ENCODE results near the gene ERAL1.
A peak's percentile ranks its signal among the peaks of the same experiment; 100 is the strongest.
"Not testable (repeated sequence)": the region's sequence is repeated elsewhere in the genome, so short reads cannot be mapped to it uniquely, and the experiment has no call there.

ERAL1 gene

DNA sequence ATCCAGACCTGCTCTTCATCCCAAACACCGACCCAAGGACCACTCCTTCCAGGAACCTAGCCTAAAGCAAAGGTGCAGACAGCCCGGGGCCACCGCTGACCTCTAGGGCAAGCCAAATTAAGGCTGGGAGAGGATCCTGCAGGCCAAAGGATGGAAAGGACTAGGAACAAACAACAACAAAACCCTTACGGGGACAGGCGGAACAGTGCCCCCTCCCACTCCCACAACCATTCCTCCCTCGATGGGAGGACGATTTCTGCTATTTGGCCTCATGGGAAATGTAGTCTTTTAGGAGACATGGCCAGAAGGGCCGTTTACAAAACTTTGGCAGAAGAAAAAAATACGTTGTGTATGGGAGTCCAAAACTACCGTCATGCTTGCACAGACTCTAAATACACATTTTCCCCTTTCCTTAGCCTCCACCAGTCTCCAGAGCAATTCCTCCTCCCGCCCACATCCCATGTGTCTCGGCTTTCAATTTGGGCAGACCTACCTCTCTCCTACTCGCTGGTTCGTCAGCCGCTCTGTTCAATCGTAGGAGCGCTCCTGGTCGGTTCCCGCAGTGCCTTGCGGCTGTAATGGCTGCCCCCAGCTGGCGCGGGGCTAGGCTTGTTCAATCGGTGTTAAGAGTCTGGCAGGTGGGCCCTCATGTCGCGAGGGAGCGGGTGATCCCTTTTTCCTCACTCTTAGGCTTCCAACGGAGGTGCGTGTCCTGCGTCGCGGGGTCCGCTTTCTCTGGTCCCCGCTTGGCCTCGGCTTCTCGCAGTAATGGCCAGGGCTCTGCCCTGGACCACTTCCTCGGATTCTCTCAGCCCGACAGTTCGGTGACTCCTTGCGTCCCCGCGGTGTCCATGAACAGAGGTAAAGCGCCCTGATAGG lies at the start of gene ERAL1:
ERAL1 (plus strand) TSS at position 560 of the 879 bp plus-strand sequence; CDS start at position 579, 19 bp downstream.
- peak; percentile 89 for DNase-seq

DNA sequence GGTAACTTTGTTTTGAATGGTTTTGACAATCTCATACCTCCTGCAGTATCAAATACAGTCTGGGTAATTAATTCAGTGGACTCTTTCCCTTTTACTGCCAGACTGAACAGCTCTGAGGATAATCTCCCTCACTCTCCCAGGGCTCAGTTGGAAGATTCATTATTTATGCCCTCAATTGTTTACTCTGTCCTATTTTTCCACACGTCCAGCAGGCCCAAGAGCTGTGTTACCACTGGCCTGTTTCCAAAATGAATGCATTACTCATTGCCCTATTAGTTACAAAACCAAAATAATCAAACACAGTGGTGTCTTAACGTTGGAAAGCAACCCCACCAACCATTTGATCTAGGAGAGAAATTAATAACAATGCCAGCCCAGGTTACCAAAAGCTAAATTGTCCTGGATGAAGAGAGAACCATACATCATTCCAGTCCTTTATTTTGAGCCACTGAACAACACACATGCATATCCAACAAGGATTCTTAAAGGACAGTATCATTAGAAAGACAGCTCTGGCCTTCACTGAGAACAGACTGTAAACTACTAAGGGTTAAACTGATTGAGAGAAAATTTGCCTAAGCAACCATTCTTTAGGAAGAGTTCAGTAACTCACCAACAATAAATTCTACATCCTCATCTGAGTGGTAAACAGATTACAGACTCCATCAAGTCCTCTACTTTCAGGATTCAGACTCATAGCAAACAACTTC lies 46.7 kb upstream of the ERAL1 start:
- DNase-seq: no peak

DNA sequence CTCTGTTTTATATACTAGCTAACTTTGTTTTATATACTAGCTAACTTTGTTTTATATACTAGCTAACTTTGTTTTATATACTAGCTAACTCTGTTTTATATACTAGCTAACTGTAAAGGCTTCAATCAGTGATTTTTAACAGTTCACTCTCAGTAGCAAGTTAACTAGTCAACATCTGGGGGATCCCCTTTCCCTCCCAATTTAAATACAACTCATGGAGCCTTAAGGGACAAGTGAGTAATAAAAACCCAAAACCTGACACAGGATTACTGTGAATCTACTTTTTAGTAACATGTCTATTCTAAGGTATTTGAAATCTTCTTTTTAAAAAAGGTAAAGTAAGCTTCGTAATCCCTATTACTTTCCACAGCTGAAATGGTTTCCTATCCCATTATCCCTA lies 44.4 kb upstream of the ERAL1 start:
- no peak for DNase-seq

DNA sequence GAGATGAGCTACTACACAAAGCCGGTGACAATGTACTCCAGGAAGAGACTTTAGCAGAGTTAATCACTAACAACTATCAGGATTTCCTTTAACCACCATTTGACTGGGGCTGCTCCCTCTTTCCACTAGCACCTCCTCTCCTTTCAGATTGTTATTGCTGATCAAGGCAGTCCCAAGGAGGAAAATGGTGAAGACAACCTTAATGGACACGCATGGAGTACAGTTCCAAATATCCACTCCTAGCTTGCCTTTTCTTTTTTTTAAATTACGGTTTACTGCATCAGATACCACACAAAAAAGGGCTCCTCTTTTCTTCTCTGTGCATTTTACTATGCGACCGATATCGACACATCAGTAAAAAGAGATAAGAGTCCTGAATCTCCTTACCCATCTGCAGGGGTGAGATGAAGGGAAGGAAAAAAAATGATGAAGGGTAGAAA lies 43.1 kb upstream of the ERAL1 start:
- DNase-seq: peak; percentile 57

DNA sequence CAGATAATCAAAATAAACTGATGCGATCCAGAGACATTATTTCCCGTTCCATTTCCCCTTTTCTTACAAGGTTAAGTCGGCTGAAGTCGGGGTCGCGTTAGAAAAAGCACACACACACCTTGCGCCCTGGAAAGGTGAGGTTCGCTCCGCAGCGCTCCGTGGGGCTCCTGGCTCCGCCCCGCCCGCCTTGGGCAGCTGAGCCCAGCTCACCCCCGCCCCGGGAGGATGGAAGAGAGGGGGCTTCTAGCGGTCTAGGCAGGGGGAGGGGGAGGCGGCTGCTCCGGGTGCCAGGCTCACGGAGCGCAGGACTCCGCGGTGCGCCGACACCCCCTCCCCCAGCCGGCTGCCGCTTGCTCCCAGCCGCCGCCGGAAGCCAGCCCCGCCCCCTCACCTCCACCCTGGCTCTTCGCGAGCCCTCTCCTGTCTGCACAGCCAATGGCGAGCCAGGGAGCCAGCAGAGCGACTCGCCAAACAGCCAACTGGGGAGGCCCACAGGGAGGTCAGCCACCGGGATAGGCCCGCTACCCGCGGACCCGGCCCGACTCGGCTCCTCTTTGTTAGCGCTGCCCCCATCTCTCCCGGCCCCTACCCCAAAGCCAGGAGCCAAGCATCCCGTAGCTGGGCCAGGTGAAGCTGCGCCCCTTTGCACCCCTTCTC lies 42.6 kb upstream of the ERAL1 start:
- DNase-seq: peak; percentile 96

DNA sequence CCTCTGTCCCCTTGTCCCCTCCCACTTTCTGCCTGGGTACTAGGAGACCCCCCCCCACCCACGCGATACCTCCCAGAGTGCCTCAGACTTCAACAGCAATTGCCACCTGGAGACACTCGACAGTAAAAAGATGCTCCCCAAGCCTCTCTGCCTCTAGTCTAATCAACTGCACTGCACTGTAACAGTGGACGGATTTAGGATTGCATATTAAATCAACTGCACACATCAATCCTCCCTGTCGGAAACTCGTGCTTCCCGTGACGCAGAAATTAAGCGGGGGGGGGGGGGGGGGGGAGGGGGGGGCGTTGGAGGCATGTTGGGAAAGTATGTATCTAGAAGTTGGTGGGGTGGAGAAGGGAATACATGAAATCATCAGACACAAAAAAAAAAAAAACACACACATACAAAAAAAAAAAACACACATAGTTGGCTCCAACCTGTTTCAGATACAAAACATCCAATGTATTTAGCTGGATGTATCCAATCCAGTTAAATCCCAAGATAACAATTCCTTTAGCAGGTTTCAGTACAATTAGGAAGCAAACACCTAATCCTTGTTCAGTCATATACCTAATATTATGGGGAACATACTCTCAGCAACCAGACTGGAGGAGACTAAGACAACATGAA lies 42.0 kb upstream of the ERAL1 start:
- peak; percentile 92 for DNase-seq

DNA sequence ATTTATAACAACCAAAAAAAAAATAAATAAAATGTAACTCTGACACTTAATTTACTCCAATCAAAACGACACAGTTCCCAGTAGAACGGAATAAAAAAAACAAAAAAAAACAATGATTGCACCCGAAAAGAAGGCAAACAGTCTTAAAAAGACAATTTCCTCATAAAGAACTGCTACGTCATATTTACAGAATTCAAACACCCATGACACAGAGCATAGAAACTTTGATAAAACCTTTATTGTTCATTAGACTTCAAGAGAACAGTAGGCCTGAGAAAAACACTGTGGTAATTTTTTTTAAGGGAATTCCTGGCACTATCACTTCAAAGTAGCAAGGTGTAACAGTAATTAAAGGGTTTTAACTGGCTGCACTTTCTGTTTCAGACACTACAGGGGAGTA lies 38.3 kb upstream of the ERAL1 start:
- no peak for DNase-seq

DNA sequence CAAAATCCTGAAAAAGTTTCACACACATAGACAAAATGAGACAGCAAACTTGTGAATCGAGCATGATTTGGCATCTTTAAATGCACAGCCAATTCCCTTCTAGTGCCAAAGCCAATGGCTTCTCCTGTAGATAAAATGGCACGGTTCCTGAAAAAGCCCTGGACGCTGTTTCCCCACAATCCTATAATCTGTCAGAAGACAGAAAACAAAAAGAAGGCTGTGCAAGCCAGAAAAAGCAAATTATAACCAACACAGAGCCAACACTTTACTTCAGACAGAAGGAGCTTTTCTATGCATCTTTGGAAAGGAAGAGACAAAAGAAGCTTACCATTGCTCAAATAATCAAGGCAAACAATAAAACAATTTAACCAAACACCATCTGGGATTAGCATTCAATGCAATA lies 36.0 kb upstream of the ERAL1 start:
- DNase-seq: no peak

DNA sequence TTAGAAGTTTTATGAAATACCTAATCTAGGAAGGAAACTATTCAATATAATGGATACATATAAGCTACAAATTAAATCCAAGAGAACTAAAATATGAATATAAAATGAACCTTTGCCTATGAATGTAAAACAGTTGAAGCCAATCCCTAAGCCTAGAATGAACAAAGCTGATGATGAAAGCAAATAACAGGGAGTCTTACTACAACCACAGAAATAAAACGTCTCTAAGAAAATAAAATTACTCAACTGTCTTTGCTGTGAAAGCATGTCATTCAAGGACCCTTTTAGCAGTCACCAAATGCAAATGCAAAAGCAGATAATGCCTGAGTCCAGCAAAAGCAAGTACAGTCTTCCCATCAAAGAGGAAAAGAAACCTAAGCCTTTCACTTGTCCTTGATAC lies 35.2 kb upstream of the ERAL1 start:
- DNase-seq: no peak

DNA sequence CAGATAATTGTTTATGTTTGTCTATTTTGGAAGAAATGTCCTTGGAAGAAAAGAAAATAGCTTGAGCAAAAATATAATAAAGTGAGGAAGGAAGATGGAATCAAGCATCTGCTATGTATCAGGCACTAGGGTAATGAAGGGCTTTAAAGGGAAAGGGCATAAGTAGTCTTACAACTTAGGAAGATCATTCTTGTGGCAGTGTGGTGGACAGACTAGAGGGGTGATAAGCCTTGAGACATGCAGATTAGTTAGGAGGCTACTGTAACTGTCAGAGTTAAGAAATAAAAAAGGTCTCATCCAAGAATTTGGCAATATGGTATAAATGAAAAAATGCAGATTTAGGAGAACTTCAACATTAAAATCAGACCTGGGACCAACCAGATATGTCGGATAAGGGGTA lies 27.1 kb upstream of the ERAL1 start:
- DNase-seq: no peak

DNA sequence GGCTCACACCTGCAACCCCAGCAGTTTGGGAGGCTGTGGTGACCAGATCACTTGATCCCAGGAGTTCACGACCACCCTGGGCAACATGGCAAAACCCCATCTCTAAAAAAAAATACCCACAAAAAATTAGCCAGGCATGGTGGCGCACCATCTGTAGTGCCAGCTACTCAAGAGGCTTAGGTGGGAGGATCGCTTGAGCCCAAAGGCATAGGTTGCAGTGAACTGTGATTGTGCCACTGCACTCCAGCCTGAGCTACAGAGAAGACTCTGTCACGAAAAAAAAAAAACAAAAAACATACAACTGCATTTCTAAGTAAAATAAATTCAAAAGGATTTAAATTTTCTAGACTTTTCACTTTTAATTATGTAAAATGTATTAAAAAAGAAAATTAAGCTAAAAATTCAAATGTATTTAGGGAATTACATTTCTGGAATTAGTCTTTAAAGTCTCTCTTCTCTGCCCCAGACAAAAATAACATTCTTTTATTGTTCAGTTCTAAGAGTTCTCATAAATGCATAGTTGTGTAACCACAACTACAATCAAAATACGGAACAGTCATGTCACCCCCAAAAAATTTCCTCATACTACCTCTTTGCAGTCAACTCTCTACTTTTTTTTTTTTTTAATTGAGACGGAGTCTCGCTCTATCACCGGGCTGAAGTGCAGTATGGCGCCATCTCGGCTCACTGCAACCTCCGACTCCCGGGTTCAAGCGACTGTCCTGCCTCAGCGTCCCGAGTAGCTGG lies 26.3 kb upstream of the ERAL1 start:
- no peak for DNase-seq

DNA sequence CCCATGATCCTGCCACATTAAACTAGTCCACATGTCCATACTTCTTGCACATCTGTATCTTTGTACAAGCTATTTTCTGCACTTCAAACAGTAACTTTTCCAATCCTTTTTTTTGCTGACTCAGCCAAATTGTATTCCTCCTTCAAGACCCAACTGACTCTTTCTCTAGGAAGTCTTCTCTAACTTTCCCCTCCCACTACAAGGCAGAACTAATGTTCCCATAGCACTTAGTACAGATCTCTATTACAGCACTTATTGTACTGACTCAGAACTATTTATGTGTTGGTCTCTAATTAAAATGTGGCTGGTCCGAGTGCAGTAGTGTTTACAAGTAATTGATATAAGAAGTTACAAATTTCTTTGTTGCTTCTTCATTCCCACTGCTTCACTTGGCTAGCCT lies 20.4 kb upstream of the ERAL1 start:
- DNase-seq: no peak

DNA sequence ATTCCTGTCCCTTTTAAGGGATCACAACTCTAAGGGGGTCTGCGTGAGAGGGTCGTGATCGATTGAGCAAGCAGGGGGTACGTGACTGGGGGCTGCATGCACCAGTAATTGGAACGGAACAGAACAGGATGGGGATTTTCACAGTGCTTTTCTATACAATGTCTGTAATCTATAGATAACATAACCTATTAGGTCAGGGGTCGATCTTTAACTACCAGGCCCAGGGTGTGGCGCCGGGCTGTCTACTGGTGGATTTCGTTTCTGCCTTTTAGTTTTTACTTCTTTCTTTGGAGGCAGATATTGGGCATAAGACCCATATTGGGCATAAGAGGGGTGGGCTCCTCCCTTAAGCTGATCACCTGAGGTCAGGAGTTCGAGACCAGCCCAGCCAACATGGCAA lies 18.3 kb upstream of the ERAL1 start:
- DNase-seq: not testable (repeated sequence)

DNA sequence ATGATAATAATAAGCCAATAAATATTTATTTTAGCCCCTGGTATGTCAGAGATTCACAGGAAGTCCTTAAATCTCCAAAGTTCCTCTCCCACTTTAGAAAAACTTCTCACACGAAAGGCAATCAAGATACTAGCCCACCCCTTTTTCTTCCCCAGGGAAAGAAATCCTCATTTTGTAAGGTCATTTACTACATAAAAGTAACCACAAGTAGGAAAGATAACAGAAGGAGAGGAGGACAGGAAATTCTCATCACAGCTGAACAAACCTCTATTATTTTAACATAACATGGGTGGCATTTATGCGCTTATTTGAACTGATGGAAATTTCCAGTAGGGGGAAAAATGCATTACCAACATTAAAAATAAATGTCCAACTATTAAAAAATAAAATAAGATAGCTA lies 15.6 kb upstream of the ERAL1 start:
- no peak for DNase-seq

DNA sequence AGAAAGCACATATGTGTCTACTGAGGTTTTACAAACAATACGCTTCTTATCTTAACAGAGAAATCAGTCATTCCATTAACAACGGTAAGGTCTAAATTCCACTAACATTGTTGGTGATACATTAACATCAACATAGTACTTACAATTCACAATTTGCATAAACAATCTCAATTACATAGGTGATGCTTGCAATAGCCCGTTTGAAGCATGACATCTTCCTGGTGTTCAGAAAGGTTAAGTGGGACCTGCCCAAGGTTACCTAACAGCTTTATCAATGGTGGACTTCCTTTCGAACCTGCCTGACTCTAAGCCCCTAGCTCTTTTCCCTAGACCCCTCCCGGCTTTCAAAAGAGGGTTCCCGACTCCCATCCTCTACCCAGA lies 12.9 kb upstream of the ERAL1 start:
- DNase-seq: no peak

DNA sequence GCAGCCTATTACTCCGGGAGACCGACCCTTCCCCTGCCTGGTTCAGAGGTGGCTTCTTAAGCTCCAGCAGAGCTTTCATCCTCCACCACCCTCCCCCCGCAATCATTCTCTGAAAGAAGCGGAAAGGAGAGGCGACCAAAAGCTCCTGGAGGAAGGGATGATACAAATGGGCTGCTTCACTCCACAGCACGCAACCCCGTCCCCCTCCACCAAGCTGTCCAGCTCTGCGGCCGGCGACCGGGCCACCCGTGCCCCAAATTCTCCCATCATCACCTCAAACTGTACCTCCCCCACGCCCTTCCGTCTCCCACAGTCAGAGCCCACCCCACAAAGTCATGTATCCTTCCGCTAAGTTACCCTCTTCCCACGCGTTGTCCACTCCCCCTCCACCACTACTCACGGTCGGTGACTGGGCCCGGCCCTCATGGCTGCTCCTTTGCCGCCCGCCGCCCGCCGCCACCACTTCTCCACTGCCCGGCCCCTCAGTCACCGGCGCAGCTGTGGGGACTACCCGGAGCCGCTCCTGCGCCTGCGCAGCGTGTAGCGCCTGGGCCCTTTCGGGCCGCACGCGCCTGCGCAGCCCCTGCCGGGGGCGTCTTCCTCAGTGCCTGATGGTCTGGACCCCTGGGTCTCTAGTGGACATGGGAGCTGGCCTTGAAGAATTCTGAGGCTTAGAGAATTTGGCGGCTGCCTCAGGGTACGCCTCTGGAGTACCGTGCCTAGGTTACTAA lies 12.4 kb upstream of the ERAL1 start, which contains the start of gene FAM222B:
FAM222B (minus strand) TSS at position 509 of the 731 bp plus-strand sequence. CDS start 76,123 bp downstream, outside the sequence.
- peak; percentile 76 for DNase-seq

DNA sequence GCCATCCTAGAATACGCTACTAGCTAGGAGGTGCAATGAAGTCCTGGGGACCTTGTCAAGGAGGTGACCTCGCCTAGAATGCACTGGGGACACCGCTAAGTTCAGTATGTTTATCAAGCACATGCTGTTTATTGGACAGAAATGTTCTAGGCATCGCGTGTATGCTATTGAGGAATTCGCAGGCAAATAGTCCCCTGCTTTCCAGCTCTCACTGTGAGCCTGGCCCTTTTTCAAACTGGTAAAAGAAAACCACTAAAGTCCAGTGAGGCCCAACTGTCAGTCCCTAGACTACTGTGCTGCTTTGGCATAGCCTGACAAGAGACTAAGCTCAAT lies 11.0 kb upstream of the ERAL1 start:
- no peak for DNase-seq

DNA sequence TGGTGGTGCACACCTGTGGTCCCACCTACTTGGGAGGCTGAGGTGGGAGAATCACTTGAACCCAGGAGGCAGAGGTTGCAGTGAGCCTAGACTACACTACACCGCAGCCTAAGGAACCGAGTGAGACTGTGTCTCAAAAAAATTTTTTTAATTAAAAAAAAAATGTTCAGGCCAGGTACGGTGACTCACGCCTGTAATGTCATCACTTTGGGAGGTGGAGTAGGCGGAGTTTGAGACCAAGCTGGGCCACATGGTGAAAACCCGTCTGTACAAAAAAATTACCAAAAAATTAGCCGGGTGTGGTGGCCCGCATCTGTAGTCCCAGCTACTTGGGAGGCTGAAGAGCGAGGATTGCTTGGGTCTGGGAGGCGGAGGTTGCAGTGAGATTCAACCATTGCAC lies 8.6 kb upstream of the ERAL1 start:
- DNase-seq: no peak

DNA sequence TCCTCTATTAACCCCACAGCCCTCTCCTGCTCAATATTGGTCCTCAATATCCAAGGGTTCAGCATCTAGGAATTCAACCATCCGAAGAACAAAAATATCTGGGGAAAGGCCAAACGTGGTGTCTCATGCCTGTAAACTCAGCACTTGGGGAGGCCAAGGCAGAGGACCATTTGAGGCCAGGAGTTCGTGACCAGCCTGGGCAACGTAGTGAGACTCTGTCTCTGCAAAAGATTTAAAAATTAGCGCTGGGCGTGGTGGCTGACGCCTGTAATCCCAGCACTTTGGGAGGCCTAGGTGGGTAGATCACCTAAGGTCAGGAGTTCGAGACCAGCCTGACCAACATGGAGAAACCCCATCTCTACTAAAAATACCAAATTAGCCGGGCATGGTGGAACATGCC lies 8.1 kb upstream of the ERAL1 start:
- DNase-seq: not testable (repeated sequence)

DNA sequence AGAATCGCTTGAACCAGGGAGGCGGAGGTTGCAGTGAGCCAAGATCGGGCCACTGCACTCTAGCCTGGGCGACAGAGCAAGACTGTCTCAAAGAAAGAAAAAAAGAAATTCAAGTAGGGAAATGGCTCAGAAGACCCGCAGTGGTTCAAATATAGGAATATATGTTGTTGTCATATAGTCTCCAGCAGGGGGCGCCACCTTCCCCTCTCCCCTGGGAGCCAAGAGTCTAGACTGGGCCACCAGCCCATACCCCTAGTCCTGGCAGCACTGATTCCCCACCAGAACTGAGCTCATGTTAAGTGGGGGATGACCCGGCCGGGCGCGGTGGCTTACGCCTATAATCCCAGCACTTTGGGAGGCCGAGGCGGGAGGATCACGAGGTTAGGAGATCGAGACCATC lies 6.1 kb upstream of the ERAL1 start:
- not testable (repeated sequence) for DNase-seq

DNA sequence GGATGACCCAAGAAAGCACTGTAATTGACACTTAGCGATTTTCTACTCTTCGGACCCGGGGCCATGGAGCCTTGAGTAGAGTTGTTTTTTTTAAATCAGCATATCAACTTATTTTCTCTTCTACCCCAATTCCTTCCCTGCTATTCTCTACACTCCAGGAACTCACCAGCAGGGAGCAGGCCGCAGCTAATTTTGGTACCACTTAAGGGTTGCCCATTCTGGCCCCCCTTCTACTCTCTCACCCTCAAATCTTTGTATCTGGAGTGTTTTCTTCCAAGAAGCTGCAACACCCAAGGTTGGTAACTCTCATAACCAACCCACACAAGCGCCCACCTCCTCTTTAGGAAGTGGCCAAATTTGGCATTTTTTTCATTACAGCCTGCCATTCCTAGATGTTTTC lies 5.5 kb upstream of the ERAL1 start:
- no peak for DNase-seq

DNA sequence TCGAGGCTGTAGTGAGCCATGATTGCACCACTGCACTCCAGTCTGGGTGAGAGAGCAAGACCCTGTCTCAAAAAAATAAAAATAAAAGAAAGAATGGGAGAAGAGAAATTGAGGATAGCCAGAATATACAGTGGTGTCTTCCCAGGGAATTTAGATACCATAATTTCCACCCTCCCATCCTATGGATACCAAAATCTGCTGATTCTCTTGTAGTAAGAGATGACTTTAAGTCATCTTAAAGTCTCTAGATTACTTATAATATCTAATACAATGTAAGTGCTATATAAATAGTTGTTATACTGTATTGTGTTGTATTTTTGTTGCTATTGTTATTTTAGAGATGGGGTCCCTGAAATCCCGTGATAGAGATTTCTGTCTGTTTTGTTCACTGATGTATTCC lies 1.5 kb upstream of the ERAL1 start:
- no peak for DNase-seq

Measured in DMS79 treated with DMSO at 0.1 percent for 48 hours (cell line).